ACC112 (cell line): ENCODE measurements around the gene FAM81B.

Source experiments
- H2AFZ ChIP-seq: fragments of 200-600 bp; sonication (generic); one replicate; pipeline ENCODE4 v1.6.0; 2017; ENCODE audit warnings: antibody characterized with exemption, low read length; ENCODE audit not compliant: unreplicated experiment
- H3K27ac ChIP-seq: fragments of 200-600 bp; sonication (generic); 2 replicates; pipeline ENCODE4 v1.5.1; 2014; ENCODE audit warnings: low read depth, mild to moderate bottlenecking, antibody characterized with exemption, low read length, moderate library complexity
- H3K27me3 ChIP-seq: fragments of 200-600 bp; sonication (generic); 2 replicates; pipeline ENCODE4 v1.6.1; 2014; ENCODE audit warnings: mild to moderate bottlenecking, antibody characterized with exemption, low read length, moderate library complexity, mixed read lengths; ENCODE audit not compliant: insufficient read depth
- H3K36me3 ChIP-seq: fragments of 200-600 bp; sonication (generic); 2 replicates; pipeline ENCODE4 v1.6.1; 2016; ENCODE audit warnings: mild to moderate bottlenecking, antibody characterized with exemption, low read length, moderate library complexity, mixed read lengths; ENCODE audit not compliant: insufficient read depth
- H3K4me1 ChIP-seq: fragments of 200-600 bp; sonication (generic); one replicate; pipeline ENCODE4 v1.6.1; 2016; ENCODE audit warnings: low read length, mixed read lengths; ENCODE audit not compliant: insufficient read depth, unreplicated experiment, control insufficient read depth
- H3K4me3 ChIP-seq: fragments of 200-600 bp; sonication (generic); 2 replicates; pipeline ENCODE4 v1.5.1; 2014; ENCODE audit warnings: mild to moderate bottlenecking, low read depth, low read length
- H3K79me2 ChIP-seq: fragments of 200-600 bp; sonication (generic); one replicate; pipeline ENCODE4 v1.6.0; 2016; ENCODE audit warnings: low read length; ENCODE audit not compliant: control insufficient read depth, unreplicated experiment, insufficient read depth

Gene FAM81B

DNA sequence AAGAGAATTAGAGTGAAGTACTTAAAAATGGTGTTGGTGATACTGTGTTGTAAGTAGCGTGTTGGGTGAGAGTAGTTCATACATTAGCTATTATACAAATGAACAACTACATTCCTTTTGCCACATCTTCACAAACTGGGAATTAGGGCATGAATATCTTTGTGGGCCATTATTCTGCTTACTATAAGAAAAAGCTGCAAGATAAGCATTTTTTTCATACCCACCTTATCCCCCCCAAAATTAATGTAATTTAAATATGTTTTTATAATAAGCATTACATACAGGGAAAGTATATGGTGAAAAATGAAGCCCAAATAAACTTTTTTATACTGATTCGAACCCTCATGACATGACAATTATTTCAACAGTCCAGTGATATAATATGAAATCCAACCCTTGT is 69.5 kb downstream of the FAM81B start:
- Histone ChIP-seq H3K27ac (no peak overlapping the region), H3K79me2 (no peaks in the 10 kb centered on the region), H3K36me3 (peaks cover 23% of the 10 kb centered on the region)

DNA sequence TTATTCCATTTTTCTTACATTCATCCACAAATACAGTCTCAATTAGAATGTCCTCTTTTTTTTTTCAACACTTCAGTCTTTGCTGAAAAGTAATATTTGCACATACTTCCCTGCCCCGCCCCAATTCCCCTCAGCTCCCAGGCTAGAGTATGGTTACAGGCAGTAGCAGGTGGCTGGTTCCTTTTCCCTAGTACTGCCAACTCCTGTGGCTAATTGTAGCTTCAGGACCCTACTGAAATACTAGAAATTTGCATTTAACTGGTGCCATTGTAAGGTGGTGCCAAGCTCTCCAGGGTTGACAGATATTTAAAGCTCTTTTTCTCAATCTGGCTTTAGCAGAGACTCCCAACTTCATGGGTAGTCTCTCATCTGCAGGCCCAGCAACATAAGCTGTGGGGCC is 80.3 kb downstream of the FAM81B start:
- Histone ChIP-seq H3K4me1 (no peaks in the 10 kb centered on the region), H3K36me3 (peaks cover 11% of the 10 kb centered on the region), H2AFZ (no peak overlapping the region), H3K27me3 (no peaks in the 10 kb centered on the region), H3K79me2 (no peaks in the 10 kb centered on the region), H3K4me3 (no peak overlapping the region), H3K27ac (no peak overlapping the region)

More for the DNA sequence above, 69.5 kb downstream of the FAM81B start:
- no peak overlapping the region for H2AFZ ChIP-seq
- H3K27me3 ChIP-seq, result no peaks in the 10 kb centered on the region
- H3K4me1 ChIP-seq, result no peaks in the 10 kb centered on the region
- no peak overlapping the region for H3K4me3 ChIP-seq

DNA sequence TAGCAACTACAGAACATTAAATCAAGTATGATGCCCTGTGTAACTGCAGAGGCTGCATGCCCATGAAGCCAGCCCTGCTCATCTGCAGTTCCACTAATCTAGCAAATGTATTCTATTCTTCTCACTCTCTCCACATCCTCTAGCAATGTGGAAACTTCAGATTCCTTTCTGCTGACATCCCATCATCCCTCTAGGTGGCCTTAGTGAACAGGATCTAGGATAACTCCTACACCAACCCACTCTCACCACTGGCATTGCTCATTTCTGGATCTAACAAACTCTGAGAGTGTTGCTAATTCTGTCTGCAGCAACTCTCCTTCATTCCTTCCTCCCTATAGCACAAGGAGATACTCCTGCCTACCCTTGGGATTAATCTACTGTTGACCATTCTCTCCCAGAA is 80.8 kb downstream of the FAM81B start:
- no peak overlapping the region for H3K27ac ChIP-seq
- H3K79me2 ChIP-seq, result no peaks in the 10 kb centered on the region
- peaks cover 13% of the 10 kb centered on the region for H3K36me3 ChIP-seq
- no peaks in the 10 kb centered on the region for H3K27me3 ChIP-seq
- no peak overlapping the region for H3K4me3 ChIP-seq
- H3K4me1 ChIP-seq, result no peaks in the 10 kb centered on the region
- H2AFZ ChIP-seq, result no peak overlapping the region

DNA sequence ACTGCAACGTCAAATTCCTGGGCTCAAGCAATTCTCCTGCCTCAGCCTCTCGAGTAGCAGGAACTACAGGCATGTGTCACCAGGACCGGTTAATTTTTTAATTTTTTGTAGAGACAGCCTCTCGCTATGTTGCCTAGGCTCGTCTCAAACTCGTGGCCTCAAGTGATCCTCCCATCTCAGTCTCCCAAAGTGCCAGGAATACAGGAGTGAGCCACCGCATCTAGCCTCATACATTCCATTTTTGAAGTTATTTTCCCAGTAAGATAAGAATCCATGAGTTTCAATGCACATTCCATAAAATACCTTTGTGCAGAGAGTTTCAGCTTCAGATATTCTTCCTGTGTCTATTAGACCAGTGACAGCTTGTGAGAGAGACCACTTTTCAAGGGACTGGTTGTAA is 93.3 kb downstream of the FAM81B start:
- Histone ChIP-seq H2AFZ (no peak overlapping the region), H3K4me3 (no peak overlapping the region), H3K27me3 (no peaks in the 10 kb centered on the region), H3K36me3 (peaks cover 62% of the 10 kb centered on the region), H3K79me2 (peaks cover 2% of the 10 kb centered on the region), H3K27ac (no peak overlapping the region), H3K4me1 (no peaks in the 10 kb centered on the region)

DNA sequence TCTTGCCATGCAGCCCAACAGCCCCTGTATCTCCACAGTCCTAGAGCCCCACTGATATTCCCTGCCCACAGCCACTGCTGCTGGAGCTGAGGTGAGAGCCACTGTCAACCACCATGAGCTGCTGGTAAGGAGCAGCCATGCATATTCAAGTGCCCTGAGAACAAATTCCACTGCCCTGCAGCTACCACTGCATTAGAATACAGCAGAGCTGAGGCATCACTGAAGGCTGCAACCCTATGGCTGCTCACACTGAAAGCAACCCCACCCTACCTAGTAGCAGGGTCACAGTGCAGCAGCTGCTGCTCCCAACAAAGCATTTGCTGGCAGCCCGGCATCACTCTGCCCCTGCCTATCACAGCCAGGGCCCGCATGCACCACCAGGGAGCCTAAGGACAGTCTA is 95.0 kb downstream of the FAM81B start:
- H3K36me3 ChIP-seq, result peaks cover 77% of the 10 kb centered on the region
- no peaks in the 10 kb centered on the region for H3K4me1 ChIP-seq

DNA sequence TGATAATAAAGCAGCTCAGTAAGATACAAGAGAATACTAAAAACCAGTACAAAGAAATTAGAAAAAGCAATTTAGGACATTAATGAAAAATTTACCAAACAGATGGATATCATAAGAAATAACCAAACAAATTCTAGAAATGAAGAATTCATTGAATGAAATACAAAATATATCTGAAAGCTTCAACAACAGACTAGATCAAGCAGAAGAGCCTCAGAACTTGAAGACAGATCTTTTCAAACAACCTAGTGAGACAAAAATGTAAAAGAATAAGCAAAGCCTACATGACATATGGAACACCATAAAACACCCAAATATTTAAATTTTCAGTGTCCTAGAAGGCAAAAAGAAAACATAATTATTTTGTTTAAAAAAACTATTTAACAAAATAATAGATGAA is 96.7 kb downstream of the FAM81B start:
- Histone ChIP-seq H2AFZ (no peak overlapping the region), H3K4me3 (no peak overlapping the region), H3K27me3 (no peaks in the 10 kb centered on the region), H3K4me1 (no peaks in the 10 kb centered on the region), H3K79me2 (peaks cover 2% of the 10 kb centered on the region), H3K36me3 (peaks cover 71% of the 10 kb centered on the region), H3K27ac (no peak overlapping the region)

More for the DNA sequence above, 95.0 kb downstream of the FAM81B start:
- Histone ChIP-seq H3K27me3 (no peaks in the 10 kb centered on the region), H2AFZ (no peak overlapping the region), H3K79me2 (peaks cover 2% of the 10 kb centered on the region), H3K4me3 (no peak overlapping the region), H3K27ac (no peak overlapping the region)
